NB4 (cell line): ENCODE measurements around the gene SLC35F2.

Experiments used
- DNase-seq: peaks from one replicate; pipeline ENCODE4 v3.0.0; 2010; ENCODE audit warnings: low read depth
- H3K4me3 ChIP-seq: one replicate; pipeline ENCODE4 v1.5.1; 2011; ENCODE audit warnings: mild to moderate bottlenecking, low read depth, low read length, moderate library complexity
- MYC ChIP-seq: IDR thresholded peaks from 2 replicates; pipeline ENCODE4 v1.6.1; 2011; ENCODE audit warnings: low read depth, low read length
- POLR2A ChIP-seq: IDR thresholded peaks from 2 replicates; pipeline ENCODE4 v1.6.1; 2011; ENCODE audit warnings: mild to moderate bottlenecking; ENCODE audit not compliant: insufficient read length; ENCODE audit errors: extremely low read depth
- TF ChIP-seq, protein P1 (sequence below): IDR thresholded peaks from 2 replicates; pipeline ENCODE4 v1.6.1; 2011; ENCODE audit warnings: low read depth, low read length
- TF ChIP-seq, protein P2 (sequence below): IDR thresholded peaks from one replicate; pipeline ENCODE4 v1.5.1; 2012; ENCODE audit warnings: low read depth, low read length

SLC35F2 gene

DNA sequence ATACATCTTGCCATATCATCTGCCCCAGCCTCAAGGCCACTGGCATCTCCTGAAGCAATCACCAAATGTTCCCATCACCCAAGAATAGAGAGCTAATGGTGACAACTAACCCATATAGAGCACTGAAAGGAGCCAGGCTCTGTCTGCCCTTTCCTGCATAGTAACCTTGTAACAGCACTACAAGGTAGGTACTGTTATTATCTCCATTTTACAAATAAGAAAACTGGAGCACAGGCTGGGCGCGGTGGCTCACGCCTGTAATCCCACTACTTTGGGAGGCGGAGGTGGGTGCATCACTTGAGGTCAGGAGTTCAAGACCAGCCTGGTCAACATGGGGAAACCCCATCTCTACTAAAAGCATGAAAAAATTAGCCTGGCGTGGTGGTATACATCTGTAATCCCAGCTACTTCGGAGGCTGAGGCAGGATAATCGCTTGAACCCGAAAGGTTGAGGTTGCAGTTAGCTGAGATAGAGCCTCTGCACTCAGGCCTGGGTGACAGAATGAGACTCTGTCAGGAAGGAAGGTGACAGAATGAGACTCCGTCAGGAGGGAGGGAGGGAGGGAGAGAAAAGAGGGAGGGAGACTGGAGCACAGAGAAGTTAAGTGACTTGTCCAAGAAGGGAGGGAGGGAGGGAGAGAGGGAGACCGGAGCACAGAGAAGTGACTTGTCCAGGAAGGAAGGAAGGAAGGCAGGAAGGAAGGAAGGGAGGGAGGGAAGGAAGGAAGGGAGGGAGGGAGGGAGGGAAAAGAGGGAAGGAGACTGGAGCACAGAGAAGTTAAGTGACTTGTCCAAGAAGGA lies 2.2 kb downstream of the SLC35F2 start:
- TF ChIP-seq POLR2A, result no peak
- TF ChIP-seq, protein P1, sequence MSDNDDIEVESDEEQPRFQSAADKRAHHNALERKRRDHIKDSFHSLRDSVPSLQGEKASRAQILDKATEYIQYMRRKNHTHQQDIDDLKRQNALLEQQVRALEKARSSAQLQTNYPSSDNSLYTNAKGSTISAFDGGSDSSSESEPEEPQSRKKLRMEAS, result no peak
- no peak for TF ChIP-seq MYC
- TF ChIP-seq, protein P2, sequence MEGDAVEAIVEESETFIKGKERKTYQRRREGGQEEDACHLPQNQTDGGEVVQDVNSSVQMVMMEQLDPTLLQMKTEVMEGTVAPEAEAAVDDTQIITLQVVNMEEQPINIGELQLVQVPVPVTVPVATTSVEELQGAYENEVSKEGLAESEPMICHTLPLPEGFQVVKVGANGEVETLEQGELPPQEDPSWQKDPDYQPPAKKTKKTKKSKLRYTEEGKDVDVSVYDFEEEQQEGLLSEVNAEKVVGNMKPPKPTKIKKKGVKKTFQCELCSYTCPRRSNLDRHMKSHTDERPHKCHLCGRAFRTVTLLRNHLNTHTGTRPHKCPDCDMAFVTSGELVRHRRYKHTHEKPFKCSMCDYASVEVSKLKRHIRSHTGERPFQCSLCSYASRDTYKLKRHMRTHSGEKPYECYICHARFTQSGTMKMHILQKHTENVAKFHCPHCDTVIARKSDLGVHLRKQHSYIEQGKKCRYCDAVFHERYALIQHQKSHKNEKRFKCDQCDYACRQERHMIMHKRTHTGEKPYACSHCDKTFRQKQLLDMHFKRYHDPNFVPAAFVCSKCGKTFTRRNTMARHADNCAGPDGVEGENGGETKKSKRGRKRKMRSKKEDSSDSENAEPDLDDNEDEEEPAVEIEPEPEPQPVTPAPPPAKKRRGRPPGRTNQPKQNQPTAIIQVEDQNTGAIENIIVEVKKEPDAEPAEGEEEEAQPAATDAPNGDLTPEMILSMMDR, result no peak
- peak overlapping the region; percentile 78 for H3K4me3 ChIP-seq
- no peak for DNase-seq

DNA sequence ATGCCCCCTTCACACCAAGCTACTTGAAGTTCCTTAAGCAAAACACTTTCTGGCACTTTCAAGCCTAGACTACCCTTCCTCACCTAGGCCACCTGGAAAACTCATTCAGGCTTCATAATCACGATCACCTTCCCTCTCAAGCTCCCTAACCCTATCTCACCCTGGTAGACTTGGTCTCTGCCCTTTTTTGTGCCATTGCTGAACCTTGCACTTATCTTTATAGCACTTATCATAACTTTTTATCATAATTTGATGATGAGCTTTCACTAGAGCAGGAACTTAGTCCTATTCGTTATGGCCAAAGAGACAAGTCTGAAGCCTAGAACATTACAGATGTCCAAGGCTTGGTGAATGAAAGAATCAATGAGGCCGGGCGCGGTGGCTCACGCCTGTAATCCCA lies 5.5 kb downstream of the SLC35F2 start:
- H3K4me3 ChIP-seq, result no peak overlapping the region
- TF ChIP-seq POLR2A, result no peak
- TF ChIP-seq, protein P1, result no peak
- TF ChIP-seq, protein P2, result no peak
- no peak for TF ChIP-seq MYC
- DNase-seq, result no peak

DNA sequence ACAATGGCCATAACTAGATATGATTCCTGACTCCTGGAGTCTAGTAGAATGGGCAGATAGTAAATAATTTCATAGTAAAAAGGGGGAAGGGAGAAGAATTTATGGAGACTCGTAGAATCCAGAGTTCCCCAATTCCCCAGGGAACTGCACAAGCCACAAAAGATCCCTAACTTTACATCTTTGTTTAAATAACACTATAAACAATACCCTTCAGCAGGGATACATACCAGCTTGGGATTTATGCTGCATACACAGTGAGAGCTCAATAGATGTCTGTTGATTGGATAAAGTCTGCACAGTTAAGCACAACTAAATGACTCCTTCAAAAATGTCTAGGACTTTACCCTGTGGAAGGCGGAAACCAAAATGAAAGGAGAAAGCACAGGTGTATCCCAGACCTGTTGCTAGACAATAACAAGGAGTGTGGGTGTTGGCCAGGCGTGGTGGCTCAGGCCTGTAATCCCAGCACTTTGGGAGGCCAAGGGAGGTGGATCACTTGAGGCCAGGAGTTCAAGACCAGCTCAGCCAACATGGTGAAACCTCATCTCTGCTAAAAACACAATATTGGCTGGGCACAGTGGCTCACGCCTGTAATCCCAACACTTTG lies 6.8 kb downstream of the SLC35F2 start:
- no peak for DNase-seq
- no peak for TF ChIP-seq MYC
- TF ChIP-seq, protein P1, result no peak
- no peak overlapping the region for H3K4me3 ChIP-seq

DNA sequence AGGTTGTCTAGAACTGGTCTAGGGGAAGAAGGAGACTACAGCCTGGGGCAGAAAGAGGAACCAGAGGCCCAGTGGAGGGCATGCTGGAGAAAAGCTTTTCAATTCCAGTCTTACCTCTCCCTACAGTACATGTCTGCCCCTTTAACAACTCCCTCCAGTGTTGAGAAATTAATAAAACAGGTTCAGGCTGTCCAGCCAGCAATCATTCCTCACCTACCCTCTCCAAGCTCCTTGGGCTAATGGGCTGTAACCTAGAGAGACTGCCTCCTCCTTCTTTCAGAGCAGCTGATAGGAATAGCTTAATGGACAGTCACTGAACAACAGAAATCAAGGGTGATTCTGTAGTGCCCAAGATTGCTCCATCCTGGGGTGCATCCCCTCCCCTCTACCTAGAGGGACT lies 8.8 kb downstream of the SLC35F2 start:
- DNase-seq, result peak; percentile 84
- TF ChIP-seq, protein P1, result peak; percentile 32
- TF ChIP-seq MYC (peak; percentile 27; the same call in 1 of the 2 replicates), POLR2A (no peak)
- TF ChIP-seq, protein P2, result no peak

DNA sequence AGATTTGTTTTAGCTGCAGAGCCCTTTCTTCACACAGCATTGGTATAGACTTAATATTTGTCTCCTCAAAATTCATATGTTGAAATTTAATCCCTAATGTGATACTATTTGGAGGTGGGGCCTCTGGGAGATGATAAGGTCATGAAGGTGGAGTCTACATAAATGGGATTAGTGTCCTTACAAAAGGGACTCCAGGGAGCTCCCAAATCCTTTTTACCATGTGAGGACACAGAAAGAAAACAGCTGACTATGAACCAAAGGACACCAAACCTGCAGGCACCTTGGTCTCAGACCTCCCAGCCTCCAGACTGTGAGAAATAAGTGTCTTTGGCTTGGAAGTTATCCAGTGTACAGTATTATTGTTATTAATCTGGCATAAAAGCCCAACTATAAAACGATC lies 10.2 kb downstream of the SLC35F2 start:
- no peak for DNase-seq
- no peak for TF ChIP-seq MYC
- TF ChIP-seq, protein P1, result no peak
- TF ChIP-seq, protein P2, result no peak
- TF ChIP-seq POLR2A, result no peak
- H3K4me3 ChIP-seq, result no peak overlapping the region

More for the DNA sequence above, 8.8 kb downstream of the SLC35F2 start:
- no peak overlapping the region for H3K4me3 ChIP-seq

DNA sequence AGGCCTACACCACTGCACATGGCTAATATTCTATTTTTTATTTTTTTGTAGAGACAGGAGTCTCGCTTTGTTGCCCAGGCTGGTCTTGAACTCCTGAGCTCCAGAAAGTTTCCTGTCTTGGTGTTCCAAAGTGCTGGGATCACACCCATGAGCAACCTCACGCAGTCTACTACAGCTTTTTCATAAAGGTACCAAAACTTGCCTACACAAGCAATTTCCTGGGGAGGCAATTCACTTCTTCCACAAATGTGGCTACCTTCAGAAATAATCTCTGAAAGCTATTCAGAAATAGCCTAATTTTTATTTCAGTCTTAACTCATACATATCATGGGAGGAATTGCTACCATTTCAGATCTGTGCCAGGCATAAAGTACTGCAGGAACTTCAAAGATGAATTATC lies 11.4 kb downstream of the SLC35F2 start:
- TF ChIP-seq POLR2A, result no peak
- TF ChIP-seq MYC, result no peak
- TF ChIP-seq, protein P1, result no peak
- TF ChIP-seq, protein P2, result no peak
- H3K4me3 ChIP-seq, result no peak overlapping the region
- DNase-seq, result no peak
